H9 (cell line): ENCODE measurements around the gene OR2M2. TPM values are rescaled to one million over a fixed set of nuclear protein-coding genes. Genes with fewer than 3 reads are reported as not detected.

ENCODE experiments used
- DNase-seq: peaks from one replicate; pipeline ENCODE4 v3.0.0-alpha.2; 2017
- H2AFZ ChIP-seq: one replicate; pipeline ENCODE4 v1.6.1; 2013; ENCODE audit warnings: mild to moderate bottlenecking, low read length, control low read depth, moderate library complexity
- H2AK5ac ChIP-seq: 2 replicates; pipeline ENCODE4 v1.6.1; 2013; ENCODE audit warnings: low read length, control low read depth, mixed read lengths; ENCODE audit not compliant: insufficient read length
- H2BK120ac ChIP-seq: one replicate; pipeline ENCODE4 v1.6.1; 2013; ENCODE audit warnings: low read depth, mild to moderate bottlenecking, low read length, control low read depth, inconsistent platforms; ENCODE audit not compliant: poor library complexity, severe bottlenecking
- H2BK12ac ChIP-seq: 2 replicates; pipeline ENCODE4 v1.6.1; 2013; ENCODE audit warnings: low read length, control low read depth, mixed read lengths, low read depth; ENCODE audit not compliant: insufficient read length
- H2BK15ac ChIP-seq: 2 replicates; pipeline ENCODE4 v1.6.1; 2013; ENCODE audit warnings: low read depth, low read length, control low read depth
- H2BK20ac ChIP-seq: one replicate; pipeline ENCODE4 v1.6.1; 2013; ENCODE audit warnings: low read depth, mild to moderate bottlenecking, low read length, control low read depth, inconsistent platforms; ENCODE audit not compliant: poor library complexity, severe bottlenecking
- H2BK5ac ChIP-seq: 2 replicates; pipeline ENCODE4 v1.6.1; 2013; ENCODE audit warnings: low read length, control low read depth, mixed read lengths; ENCODE audit not compliant: insufficient read length
- H3K14ac ChIP-seq: 2 replicates; pipeline ENCODE4 v1.6.1; 2013; ENCODE audit warnings: low read length, control low read depth; ENCODE audit not compliant: insufficient read depth
- H3K18ac ChIP-seq: 2 replicates; pipeline ENCODE4 v1.6.1; 2013; ENCODE audit warnings: low read depth, mild to moderate bottlenecking, mixed read lengths, low read length, control low read depth; ENCODE audit not compliant: insufficient read length
- H3K23ac ChIP-seq: 2 replicates; pipeline ENCODE4 v1.6.1; 2013; ENCODE audit warnings: low read length, control low read depth, mixed read lengths, low read depth; ENCODE audit not compliant: insufficient read length
- H3K23me2 ChIP-seq: 2 replicates; pipeline ENCODE4 v1.6.1; 2013; ENCODE audit warnings: low read depth, mild to moderate bottlenecking, mixed read lengths, low read length, control low read depth; ENCODE audit not compliant: insufficient read length, poor library complexity, severe bottlenecking
- H3K27ac ChIP-seq: 2 replicates; pipeline ENCODE4 v1.5.1; 2013; ENCODE audit warnings: low read length, control low read depth, mixed read lengths, low read depth; ENCODE audit not compliant: insufficient read length
- H3K27me3 ChIP-seq: 2 replicates; pipeline ENCODE4 v1.6.1; 2013; ENCODE audit warnings: low read length, control low read depth, inconsistent platforms; ENCODE audit not compliant: insufficient read depth
- H3K4ac ChIP-seq: 2 replicates; pipeline ENCODE4 v1.6.1; 2013; ENCODE audit warnings: low read depth, mild to moderate bottlenecking, control low read depth, inconsistent platforms, low read length, moderate library complexity
- H3K4me1 ChIP-seq: 2 replicates; pipeline ENCODE4 v1.6.1; 2013; ENCODE audit warnings: low read length, control low read depth, inconsistent platforms; ENCODE audit not compliant: insufficient read depth
- H3K4me2 ChIP-seq: 2 replicates; pipeline ENCODE4 v1.6.1; 2013; ENCODE audit warnings: low read length, control low read depth, mixed read lengths; ENCODE audit not compliant: insufficient read length, insufficient read depth
- H3K56ac ChIP-seq: 2 replicates; pipeline ENCODE4 v1.6.1; 2013; ENCODE audit warnings: low read depth, mild to moderate bottlenecking, mixed read lengths, low read length, control low read depth; ENCODE audit not compliant: insufficient read length
- H3K79me1 ChIP-seq: 2 replicates; pipeline ENCODE4 v1.6.1; 2013; ENCODE audit warnings: low read depth, mild to moderate bottlenecking, moderate library complexity, low read length, control low read depth, inconsistent platforms; ENCODE audit not compliant: insufficient read depth, poor library complexity, severe bottlenecking
- H3K79me2 ChIP-seq: 2 replicates; pipeline ENCODE4 v1.6.1; 2013; ENCODE audit warnings: low read length, control low read depth, inconsistent platforms; ENCODE audit not compliant: insufficient read depth
- H3K9ac ChIP-seq: 2 replicates; pipeline ENCODE4 v1.6.1; 2013; ENCODE audit warnings: low read length, control low read depth, mixed read lengths; ENCODE audit not compliant: insufficient read length; ENCODE audit errors: extremely low read depth
- H3K9me3 ChIP-seq: one replicate; pipeline ENCODE4 v1.6.1; 2013; ENCODE audit warnings: low read depth, low read length, inconsistent platforms; ENCODE audit not compliant: control insufficient read depth
- H3T11ph ChIP-seq: one replicate; pipeline ENCODE4 v1.6.1; 2013; ENCODE audit warnings: mild to moderate bottlenecking, low read length, control low read depth, inconsistent platforms
- H4K20me1 ChIP-seq: one replicate; pipeline ENCODE4 v1.6.1; 2013; ENCODE audit not compliant: control insufficient read depth, insufficient read length, insufficient read depth
- H4K5ac ChIP-seq: 2 replicates; pipeline ENCODE4 v1.6.1; 2013; ENCODE audit warnings: low read depth, mild to moderate bottlenecking, mixed read lengths, low read length, control low read depth; ENCODE audit not compliant: insufficient read length
- H4K8ac ChIP-seq: replicated peaks from 2 replicates; pipeline ENCODE4 v1.6.1; 2013; ENCODE audit warnings: low read length, control low read depth, mixed read lengths, low read depth; ENCODE audit not compliant: insufficient read length
- H4K91ac ChIP-seq: 2 replicates; pipeline ENCODE4 v1.6.1; 2013; ENCODE audit warnings: low read depth, mild to moderate bottlenecking, moderate library complexity, mixed read lengths, low read length, control low read depth; ENCODE audit not compliant: insufficient read length
- H3K27ac Mint-ChIP-seq, 3 experiments: 2 replicates in 2 of 3; 3 replicates in 1 of 3; pipeline ENCODE4 v1.8.0; 2020 to 2021; ENCODE audit warnings: mixed read lengths in 3 of 3, mild to moderate bottlenecking in 1 of 3, moderate library complexity in 1 of 3
- H3K27me3 Mint-ChIP-seq: 2 replicates; pipeline ENCODE4 v1.8.0; 2021; ENCODE audit warnings: low read depth, mild to moderate bottlenecking, moderate library complexity, mixed read lengths
- H3K36me3 Mint-ChIP-seq, 3 experiments: 2 replicates in 2 of 3; 3 replicates in 1 of 3; pipeline ENCODE4 v1.8.0; 2020 to 2021; ENCODE audit warnings: low read depth in 3 of 3, mixed read lengths in 3 of 3; ENCODE audit not compliant: insufficient read depth in 1 of 3
- H3K4me1 Mint-ChIP-seq, 2 experiments: 2 replicates each; pipeline ENCODE4 v1.8.0; 2020; ENCODE audit warnings: mixed read lengths in 2 of 2
- H3K4me3 Mint-ChIP-seq, 2 experiments: 2 replicates in 1 of 2; 3 replicates in 1 of 2; pipeline ENCODE4 v1.8.0; 2020 to 2021; ENCODE audit warnings: mild to moderate bottlenecking in 2 of 2, mixed read lengths in 2 of 2, moderate library complexity in 1 of 2
- H3K9me3 Mint-ChIP-seq, 2 experiments: 2 replicates in 1 of 2; 3 replicates in 1 of 2; pipeline ENCODE4 v1.8.0; 2020; ENCODE audit warnings: mild to moderate bottlenecking in 2 of 2, mixed read lengths in 2 of 2, moderate library complexity in 1 of 2
- WGBS: extraction: QIAGEN DNeasy Blood & Tissue Kit; methylation state at CpG from one replicate; pipeline ENCODE4 v1.1.7; 2013; ENCODE audit warnings: missing lambda C conversion rate, low lambda C conversion rate, mixed read lengths; ENCODE audit not compliant: insufficient read length; ENCODE audit errors: extremely low coverage; 5-methylcytosine and 5-hydroxymethylcytosine counted together
- total RNA-seq: library from RNA; stranded (reverse); gene quantifications from 2 replicates; pipeline ENCODE4 v1.2.1, GENCODE V29; 2021
- TF ChIP-seq, protein P1 (sequence below): fragments of 200-600 bp; sonication (generic); conservative IDR thresholded peaks from 3 replicates; pipeline ENCODE4 v1.8.0; 2021; ENCODE audit warnings: antibody characterized with exemption, mild to moderate bottlenecking

OR2M2 gene
- total RNA-seq, 1 experiment from 2014 or later: not detected

DNA sequence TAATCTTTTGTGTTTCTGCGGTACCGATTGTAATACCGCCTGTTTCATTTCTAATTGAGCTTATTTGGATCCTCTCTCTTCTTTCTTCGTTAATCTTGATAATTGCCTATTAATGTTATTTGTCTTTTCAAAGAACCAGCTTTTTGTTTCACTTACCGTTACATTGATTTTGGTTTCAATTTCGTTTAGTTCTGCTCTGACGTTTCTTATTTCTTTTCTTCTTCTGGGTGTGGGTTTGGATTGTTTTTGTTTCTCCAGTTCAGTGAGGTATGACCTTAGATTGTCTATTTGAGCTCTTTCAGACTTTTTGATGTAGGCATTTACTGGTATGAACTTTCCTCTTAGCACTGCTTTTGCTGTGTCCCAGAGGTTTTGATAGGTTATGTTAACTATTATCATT lies 9.4 kb downstream of the OR2M2 start:
- peaks cover 44% of the 10 kb centered on the region for H3K9me3 ChIP-seq
- Mint-ChIP-seq H3K4me3 (no peak overlapping the region), H3K9me3 (peaks cover 82 to 85% of the 10 kb centered on the region in 2 experiments), H3K27me3 (no peaks in the 10 kb centered on the region; the same call in none of the 2 replicates), H3K36me3 (peaks cover 4 to 44% (median 7%) of the 10 kb centered on the region in 3 experiments; a peak in 6 of 7 replicates), H3K27ac (no peak overlapping the region), H3K4me1 (no peaks in the 10 kb centered on the region)
- H2AK5ac ChIP-seq: no peak overlapping the region
- H2BK20ac ChIP-seq: no peak overlapping the region
- no peak overlapping the region for H3K27ac ChIP-seq
- H3K4ac ChIP-seq: no peak overlapping the region
- no peak overlapping the region for H2BK15ac ChIP-seq
- no peak overlapping the region for H3K18ac ChIP-seq
- no peak overlapping the region for H4K5ac ChIP-seq
- no peaks in the 10 kb centered on the region for H3K4me1 ChIP-seq
- no peak overlapping the region for H3K9ac ChIP-seq
- no peak overlapping the region for H3K4me2 ChIP-seq
- WGBS: no CpG with 5 or more reads among the region's 7 CpGs
- no peak overlapping the region for H3K56ac ChIP-seq
- no peak for DNase-seq
- no peak overlapping the region for H2BK12ac ChIP-seq
- no peak overlapping the region for H2BK120ac ChIP-seq
- H3T11ph ChIP-seq: no peak overlapping the region
- TF ChIP-seq, protein P1, sequence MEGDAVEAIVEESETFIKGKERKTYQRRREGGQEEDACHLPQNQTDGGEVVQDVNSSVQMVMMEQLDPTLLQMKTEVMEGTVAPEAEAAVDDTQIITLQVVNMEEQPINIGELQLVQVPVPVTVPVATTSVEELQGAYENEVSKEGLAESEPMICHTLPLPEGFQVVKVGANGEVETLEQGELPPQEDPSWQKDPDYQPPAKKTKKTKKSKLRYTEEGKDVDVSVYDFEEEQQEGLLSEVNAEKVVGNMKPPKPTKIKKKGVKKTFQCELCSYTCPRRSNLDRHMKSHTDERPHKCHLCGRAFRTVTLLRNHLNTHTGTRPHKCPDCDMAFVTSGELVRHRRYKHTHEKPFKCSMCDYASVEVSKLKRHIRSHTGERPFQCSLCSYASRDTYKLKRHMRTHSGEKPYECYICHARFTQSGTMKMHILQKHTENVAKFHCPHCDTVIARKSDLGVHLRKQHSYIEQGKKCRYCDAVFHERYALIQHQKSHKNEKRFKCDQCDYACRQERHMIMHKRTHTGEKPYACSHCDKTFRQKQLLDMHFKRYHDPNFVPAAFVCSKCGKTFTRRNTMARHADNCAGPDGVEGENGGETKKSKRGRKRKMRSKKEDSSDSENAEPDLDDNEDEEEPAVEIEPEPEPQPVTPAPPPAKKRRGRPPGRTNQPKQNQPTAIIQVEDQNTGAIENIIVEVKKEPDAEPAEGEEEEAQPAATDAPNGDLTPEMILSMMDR: no peak
- no peaks in the 10 kb centered on the region for H3K79me2 ChIP-seq
- no peaks in the 10 kb centered on the region for H3K27me3 ChIP-seq
- no peak overlapping the region for H3K14ac ChIP-seq
- no peaks in the 10 kb centered on the region for H4K20me1 ChIP-seq
- H4K8ac ChIP-seq: no peak overlapping the region
- no peak overlapping the region for H4K91ac ChIP-seq
- no peak overlapping the region for H2AFZ ChIP-seq
- no peaks in the 10 kb centered on the region for H3K79me1 ChIP-seq
- H3K23ac ChIP-seq: no peak overlapping the region
- H3K23me2 ChIP-seq: no peaks in the 10 kb centered on the region
- H2BK5ac ChIP-seq: no peak overlapping the region
